Endothelial cell of umbilical vein (primary cell): Measurements from ENCODE around the gene TEC.

Source experiments
- CTCF ChIP-seq, 2 donors: IDR thresholded peaks; 1 replicate in 1 of 2; 2 replicates in 1 of 2; pipeline ENCODE4 v1.5.1; 2011; ENCODE audit warnings: low read length in 2 of 2, mild to moderate bottlenecking in 2 of 2, moderate library complexity in 2 of 2, control low read depth in 1 of 2, inconsistent platforms in 1 of 2, low read depth in 1 of 2; ENCODE audit not compliant: insufficient read depth in 1 of 2; ENCODE audit errors: extremely low read depth in 1 of 2
- EZH2 ChIP-seq: IDR thresholded peaks from 2 replicates; pipeline ENCODE4 v1.6.1; 2012; ENCODE audit warnings: borderline replicate concordance, low read depth, mild to moderate bottlenecking, moderate library complexity, low read length, inconsistent platforms; ENCODE audit not compliant: severe bottlenecking
- GATA2 ChIP-seq: IDR thresholded peaks from 2 replicates; pipeline ENCODE4 v1.7.0; 2011; ENCODE audit warnings: low read depth, mild to moderate bottlenecking, moderate library complexity, mixed read lengths, low read length; ENCODE audit not compliant: insufficient read length, insufficient read depth
- MYC ChIP-seq: IDR thresholded peaks from one replicate; pipeline ENCODE4 v1.6.1; 2011; ENCODE audit warnings: mild to moderate bottlenecking, low read depth, low read length
- POLR2A ChIP-seq: IDR thresholded peaks from 2 replicates; pipeline ENCODE4 v1.6.1; 2012; ENCODE audit warnings: low read depth, mild to moderate bottlenecking, control low read depth, low read length
- POLR2AphosphoS5 ChIP-seq: IDR thresholded peaks from 2 replicates; pipeline ENCODE4 v1.6.1; 2012; ENCODE audit warnings: low read depth, mild to moderate bottlenecking, control low read depth, low read length, moderate library complexity; ENCODE audit not compliant: insufficient read depth

GRCh38 chr4:48237996-48238645, 31.5 kb downstream of the TEC start:
- no peak for TF ChIP-seq EZH2
- no peak for TF ChIP-seq CTCF (IDR thresholded peaks at IDR 0.05; ENCODE audit: extremely low read depth in 1 of 2, insufficient read depth in 1 of 2, low read depth in 1 of 2, low read length in 2 of 2)
- no peak for TF ChIP-seq POLR2AphosphoS5
- TF ChIP-seq POLR2A = no peak
- TF ChIP-seq GATA2 = no peak
- TF ChIP-seq MYC = no peak
